ENCODE measurements around the gene EFCAB8. TPM values are rescaled to one million over a fixed set of nuclear protein-coding genes. Genes with fewer than 3 reads are reported as not detected.

The EFCAB8 gene
- total and polyA plus RNA-seq, 4 donors: 0.25 TPM; not detected in 3

GRCh38 chr20:33008336-33009213, 149.9 kb downstream of the EFCAB8 start:
- Histone ChIP-seq H3K4me1 (ENCODE audit: control insufficient read depth in 4 of 4, insufficient read depth in 4 of 4, low read length in 3 of 4) (peaks cover 0 to 7% (median 1%) of the 10 kb centered on the region in 4 donors), H3K27me3 (ENCODE audit: control insufficient read depth in 4 of 4, insufficient read depth in 4 of 4, low read length in 3 of 4) (peaks cover 0 to 2% (median 0%) of the 10 kb centered on the region in 4 donors), H3K9me3 (ENCODE audit: control insufficient read depth in 4 of 4, low read length in 3 of 4) (peaks cover 0 to 2% (median 0%) of the 10 kb centered on the region in 4 donors), H3K4me3 (ENCODE audit: low read depth in 1 of 3, low read length in 3 of 3) (no peak overlapping the region), H3K36me3 (ENCODE audit: control insufficient read depth in 4 of 4, insufficient read depth in 3 of 4, low read depth in 1 of 4, low read length in 3 of 4) (no peaks in the 10 kb centered on the region), H3K27ac (ENCODE audit: low read depth in 1 of 2, low read length in 2 of 2) (no peak overlapping the region), H3K9ac (ENCODE audit: low read depth in 1 of 2, low read length in 2 of 2) (no peak overlapping the region)
- no peak for DNase-seq (ENCODE audit: low spot score)
- TF ChIP-seq JUND (IDR thresholded peaks at IDR 0.05) (no peak), ZBTB33 (IDR thresholded peaks at IDR 0.05) (no peak), FOXA1 (IDR thresholded peaks at IDR 0.05) (no peak), HNF4A (conservative IDR thresholded peaks at IDR 0.05) (no peak), FOXA2 (IDR thresholded peaks at IDR 0.05) (no peak), EGR1 (IDR thresholded peaks at IDR 0.05; ENCODE audit: low read depth in 2 of 2) (no peak), RXRA (IDR thresholded peaks at IDR 0.05) (no peak), RAD21 (IDR thresholded peaks at IDR 0.05) (no peak), HNF4G (IDR thresholded peaks at IDR 0.05) (no peak)
- TF ChIP-seq, protein P1, sequence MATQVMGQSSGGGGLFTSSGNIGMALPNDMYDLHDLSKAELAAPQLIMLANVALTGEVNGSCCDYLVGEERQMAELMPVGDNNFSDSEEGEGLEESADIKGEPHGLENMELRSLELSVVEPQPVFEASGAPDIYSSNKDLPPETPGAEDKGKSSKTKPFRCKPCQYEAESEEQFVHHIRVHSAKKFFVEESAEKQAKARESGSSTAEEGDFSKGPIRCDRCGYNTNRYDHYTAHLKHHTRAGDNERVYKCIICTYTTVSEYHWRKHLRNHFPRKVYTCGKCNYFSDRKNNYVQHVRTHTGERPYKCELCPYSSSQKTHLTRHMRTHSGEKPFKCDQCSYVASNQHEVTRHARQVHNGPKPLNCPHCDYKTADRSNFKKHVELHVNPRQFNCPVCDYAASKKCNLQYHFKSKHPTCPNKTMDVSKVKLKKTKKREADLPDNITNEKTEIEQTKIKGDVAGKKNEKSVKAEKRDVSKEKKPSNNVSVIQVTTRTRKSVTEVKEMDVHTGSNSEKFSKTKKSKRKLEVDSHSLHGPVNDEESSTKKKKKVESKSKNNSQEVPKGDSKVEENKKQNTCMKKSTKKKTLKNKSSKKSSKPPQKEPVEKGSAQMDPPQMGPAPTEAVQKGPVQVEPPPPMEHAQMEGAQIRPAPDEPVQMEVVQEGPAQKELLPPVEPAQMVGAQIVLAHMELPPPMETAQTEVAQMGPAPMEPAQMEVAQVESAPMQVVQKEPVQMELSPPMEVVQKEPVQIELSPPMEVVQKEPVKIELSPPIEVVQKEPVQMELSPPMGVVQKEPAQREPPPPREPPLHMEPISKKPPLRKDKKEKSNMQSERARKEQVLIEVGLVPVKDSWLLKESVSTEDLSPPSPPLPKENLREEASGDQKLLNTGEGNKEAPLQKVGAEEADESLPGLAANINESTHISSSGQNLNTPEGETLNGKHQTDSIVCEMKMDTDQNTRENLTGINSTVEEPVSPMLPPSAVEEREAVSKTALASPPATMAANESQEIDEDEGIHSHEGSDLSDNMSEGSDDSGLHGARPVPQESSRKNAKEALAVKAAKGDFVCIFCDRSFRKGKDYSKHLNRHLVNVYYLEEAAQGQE (IDR thresholded peaks at IDR 0.05): no peak
- TF ChIP-seq, protein P2, sequence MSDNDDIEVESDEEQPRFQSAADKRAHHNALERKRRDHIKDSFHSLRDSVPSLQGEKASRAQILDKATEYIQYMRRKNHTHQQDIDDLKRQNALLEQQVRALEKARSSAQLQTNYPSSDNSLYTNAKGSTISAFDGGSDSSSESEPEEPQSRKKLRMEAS (IDR thresholded peaks at IDR 0.05): no peak
- TF ChIP-seq, protein P3, sequence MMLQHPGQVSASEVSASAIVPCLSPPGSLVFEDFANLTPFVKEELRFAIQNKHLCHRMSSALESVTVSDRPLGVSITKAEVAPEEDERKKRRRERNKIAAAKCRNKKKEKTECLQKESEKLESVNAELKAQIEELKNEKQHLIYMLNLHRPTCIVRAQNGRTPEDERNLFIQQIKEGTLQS (IDR thresholded peaks at IDR 0.05): no peak
- WGBS: 92% methylated on average over 23 of the region's 23 CpGs

- Histone ChIP-seq H3K27ac (ENCODE audit: low read depth in 1 of 2, low read length in 2 of 2) (no peak overlapping the region), H3K4me3 (ENCODE audit: low read depth in 1 of 3, low read length in 3 of 3) (no peak overlapping the region), H3K9ac (ENCODE audit: low read depth in 1 of 2, low read length in 2 of 2) (no peak overlapping the region), H3K27me3 (ENCODE audit: control insufficient read depth in 4 of 4, insufficient read depth in 4 of 4, low read length in 3 of 4) (peaks cover 0 to 2% (median 0%) of the 10 kb centered on the region in 4 donors), H3K4me1 (ENCODE audit: control insufficient read depth in 4 of 4, insufficient read depth in 4 of 4, low read length in 3 of 4) (peaks cover 0 to 7% (median 1%) of the 10 kb centered on the region in 4 donors), H3K36me3 (ENCODE audit: control insufficient read depth in 4 of 4, insufficient read depth in 3 of 4, low read depth in 1 of 4, low read length in 3 of 4) (no peaks in the 10 kb centered on the region), H3K9me3 (ENCODE audit: control insufficient read depth in 4 of 4, low read length in 3 of 4) (peaks cover 0 to 2% (median 0%) of the 10 kb centered on the region in 4 donors)
- no peak for TF ChIP-seq TAF1 (conservative IDR thresholded peaks at IDR 0.05)
- no peak for TF ChIP-seq SP1 (IDR thresholded peaks at IDR 0.05)
- no peak for TF ChIP-seq RXRA (IDR thresholded peaks at IDR 0.05)
- no peak for TF ChIP-seq YY1 (IDR thresholded peaks at IDR 0.05)
- TF ChIP-seq NR2F2 (IDR thresholded peaks at IDR 0.05): no peak
- TF ChIP-seq, protein P2 (IDR thresholded peaks at IDR 0.05): no peak
- TF ChIP-seq GABPA (IDR thresholded peaks at IDR 0.05 in 1 of 2, conservative IDR thresholded peaks at IDR 0.05 in 1 of 2): no peak
- DNase-seq (ENCODE audit: low spot score): no peak
- 60% methylated on average over 19 of the region's 19 CpGs for WGBS
Observed at GRCh38 chr20:33009214-33010132, 150.8 kb downstream of the EFCAB8 start.

All from liver (tissue), 9 donors.